Endothelial cell of umbilical vein (primary cell): ENCODE measurements around the gene OSGIN1. TPM values are rescaled to one million over a fixed set of nuclear protein-coding genes. Genes with fewer than 3 reads are reported as not detected.

ENCODE experiments used
- BruUV-seq: library from RNA; stranded (reverse); fragments of 400-500 nt; replicated peaks from 2 replicates; lab custom pipeline; 2021; lab: Mats Ljungman, UMichigan
- CTCF ChIA-PET: fragments of 300-600, 350-600 bp; sonication (Branson Sonifier 250); formaldehyde crosslinking; loops from one replicate; lab custom pipeline; 2021; ENCODE audit warnings: antibody characterized with exemption, inconsistent platforms; lab: Charles Lee
- POLR2A ChIA-PET: fragments of 300-600, 350-600 bp; sonication (Branson Sonifier 250); formaldehyde crosslinking; loops from one replicate; lab custom pipeline; 2021; ENCODE audit warnings: antibody characterized with exemption, inconsistent platforms; lab: Charles Lee
- DNase-seq: peaks from one replicate; pipeline ENCODE4 v3.0.0-alpha.2; 2011; ENCODE audit warnings: low read depth, low spot score
- FAIRE-seq: peaks from 2 replicates; lab custom pipeline; 2011; peaks lifted over from hg19 to GRCh38; lab: Jason Lieb, UNC
- H2AFZ ChIP-seq: 2 replicates; pipeline ENCODE4 v1.6.0; 2012; ENCODE audit warnings: low read depth, low read length, control low read depth, inconsistent platforms
- H3K27ac ChIP-seq: 2 replicates; pipeline ENCODE4 v1.5.1; 2011; ENCODE audit warnings: low read depth, mild to moderate bottlenecking, control low read depth, low read length, moderate library complexity; ENCODE audit not compliant: insufficient read depth
- H3K27me3 ChIP-seq, 2 experiments: 2 replicates each; pipeline versions ENCODE4 v1.6.0 to v1.6.1; 2011; ENCODE audit warnings: low read length in 2 of 2, mixed read lengths in 1 of 2; ENCODE audit not compliant: control insufficient read depth in 2 of 2, insufficient read depth in 2 of 2
- H3K36me3 ChIP-seq, 2 experiments: 2 replicates in 1 of 2; 3 replicates in 1 of 2; pipeline ENCODE4 v1.5.1; 2011; ENCODE audit warnings: low read length in 2 of 2, mild to moderate bottlenecking in 1 of 2, moderate library complexity in 1 of 2; ENCODE audit not compliant: control insufficient read depth in 2 of 2, insufficient read depth in 2 of 2; ENCODE audit errors: extremely low read depth in 1 of 2
- H3K4me1 ChIP-seq: 3 replicates; pipeline ENCODE4 v1.5.1; 2011; ENCODE audit warnings: mild to moderate bottlenecking, low read length; ENCODE audit not compliant: control insufficient read depth, insufficient read depth; ENCODE audit errors: extremely low read depth
- H3K4me2 ChIP-seq: 2 replicates; pipeline ENCODE4 v1.6.1; 2011; ENCODE audit warnings: low read length, control low read depth, mixed read lengths; ENCODE audit not compliant: insufficient read depth
- H3K4me3 ChIP-seq, 3 experiments: fragments of 200-600 bp in 1 of 3; sonication (generic), shearing (Covaris generic) in 1 of 3; replicated peaks in 1 of 3; 2 replicates each; pipeline ENCODE4 v1.5.1; 2011 to 2016; ENCODE audit warnings: control low read depth in 3 of 3, low read length in 3 of 3, mild to moderate bottlenecking in 2 of 3, inconsistent platforms in 1 of 3, low read depth in 1 of 3, moderate library complexity in 1 of 3; ENCODE audit not compliant: insufficient read depth in 1 of 3
- H3K79me2 ChIP-seq: 2 replicates; pipeline ENCODE4 v1.6.0; 2012; ENCODE audit warnings: low read length, inconsistent platforms; ENCODE audit not compliant: control insufficient read depth, insufficient read depth
- H3K9ac ChIP-seq: replicated peaks from 2 replicates; pipeline ENCODE3; 2011; ENCODE audit warnings: low read length, control low read depth; ENCODE audit not compliant: insufficient read depth; ENCODE audit errors: extremely low read depth
- H3K9me1 ChIP-seq: replicated peaks from 3 replicates; pipeline ENCODE4 v1.6.0; 2011; ENCODE audit warnings: mild to moderate bottlenecking, low read length; ENCODE audit not compliant: control insufficient read depth, insufficient read depth; ENCODE audit errors: extremely low read depth
- H3K9me3 ChIP-seq: replicated peaks from 2 replicates; pipeline ENCODE4 v1.5.1; 2012; ENCODE audit warnings: low read length, inconsistent platforms; ENCODE audit not compliant: control insufficient read depth, insufficient read depth
- H4K20me1 ChIP-seq: replicated peaks from 2 replicates; pipeline ENCODE3; 2011; ENCODE audit warnings: mild to moderate bottlenecking, low read length; ENCODE audit not compliant: control insufficient read depth, insufficient read depth; ENCODE audit errors: extremely low read depth
- CTCF ChIP-seq, 2 donors: IDR thresholded peaks; 1 replicate in 1 of 2; 2 replicates in 1 of 2; pipeline ENCODE4 v1.5.1; 2011; ENCODE audit warnings: low read length in 2 of 2, mild to moderate bottlenecking in 2 of 2, moderate library complexity in 2 of 2, control low read depth in 1 of 2, inconsistent platforms in 1 of 2, low read depth in 1 of 2; ENCODE audit not compliant: insufficient read depth in 1 of 2; ENCODE audit errors: extremely low read depth in 1 of 2
- EZH2 ChIP-seq: IDR thresholded peaks from 2 replicates; pipeline ENCODE4 v1.6.1; 2012; ENCODE audit warnings: borderline replicate concordance, low read depth, mild to moderate bottlenecking, moderate library complexity, low read length, inconsistent platforms; ENCODE audit not compliant: severe bottlenecking
- FOS ChIP-seq: IDR thresholded peaks from 2 replicates; pipeline ENCODE4 v1.6.1; 2011; ENCODE audit warnings: mild to moderate bottlenecking, low read length, moderate library complexity, borderline replicate concordance; ENCODE audit not compliant: insufficient read depth
- GATA2 ChIP-seq: IDR thresholded peaks from 2 replicates; pipeline ENCODE4 v1.7.0; 2011; ENCODE audit warnings: low read depth, mild to moderate bottlenecking, moderate library complexity, mixed read lengths, low read length; ENCODE audit not compliant: insufficient read length, insufficient read depth
- JUN ChIP-seq: IDR thresholded peaks from 2 replicates; pipeline ENCODE4 v1.6.1; 2011; ENCODE audit warnings: borderline replicate concordance, low read depth; ENCODE audit not compliant: insufficient read length, insufficient read depth
- MYC ChIP-seq: IDR thresholded peaks from one replicate; pipeline ENCODE4 v1.6.1; 2011; ENCODE audit warnings: mild to moderate bottlenecking, low read depth, low read length
- POLR2A ChIP-seq: IDR thresholded peaks from 2 replicates; pipeline ENCODE4 v1.6.1; 2012; ENCODE audit warnings: low read depth, mild to moderate bottlenecking, control low read depth, low read length
- POLR2AphosphoS5 ChIP-seq: IDR thresholded peaks from 2 replicates; pipeline ENCODE4 v1.6.1; 2012; ENCODE audit warnings: low read depth, mild to moderate bottlenecking, control low read depth, low read length, moderate library complexity; ENCODE audit not compliant: insufficient read depth
- dilution Hi-C: fragments of 300-500 bp; cut with MboI; formaldehyde crosslinking; loops from one replicate; pipeline ENCODE4 v1.15.0; 2019; ENCODE audit warnings: low sequenced_read_pairs; ENCODE audit not compliant: extremely low pct_ligation_motif_present
- intact Hi-C: fragments of 100-400 bp; cut with micrococcal nuclease; formaldehyde crosslinking; loops from one replicate; pipeline ENCODE4 v1.10.0; 2022
- polyA plus RNA-seq, 4 experiments: library from polyadenylated mRNA; depleted of rRNA in 3 of 4; stranded (reverse) in 3 of 4; unstranded in 1 of 4; fragments of >200 nt; gene quantifications; 2 replicates each; pipeline versions ENCODE4 v1.2.1 to v1.2.3, GENCODE V29; 2011 to 2012; ENCODE audit warnings: missing spikeins in 1 of 4
- total RNA-seq: library from RNA; stranded (reverse); gene quantifications from 2 replicates; pipeline ENCODE4 v1.2.3, GENCODE V29; 2021

OSGIN1 gene
- total and polyA plus RNA-seq, 2 donors (not counting 3 experiments of a cell fraction or from before 2014, with no cell fraction given), result 9.2 to 11.0 TPM

- H3K27ac ChIP-seq, result no peak overlapping the region
- POLR2A ChIA-PET, result interaction anchor here (0.6 kb wide), 2 partner anchors 13 to 61 kb away, joined by 3 to 7 read pairs; no protein-coding TSS in a partner anchor
Measured at GRCh38 chr16:84014570-84015327, 61.7 kb downstream of the OSGIN1 start.

More at GRCh38 chr16:84014570-84015327, 61.7 kb downstream of the OSGIN1 start:
- TF ChIP-seq FOS (no peak), EZH2 (no peak), POLR2AphosphoS5 (no peak), GATA2 (no peak), JUN (no peak), CTCF (IDR thresholded peaks at IDR 0.05; ENCODE audit: extremely low read depth in 1 of 2, insufficient read depth in 1 of 2, low read depth in 1 of 2, low read length in 2 of 2) (no peak), MYC (no peak), POLR2A (no peak)
- Histone ChIP-seq H3K4me2 (no peak overlapping the region), H2AFZ (no peak overlapping the region), H4K20me1 (no peaks in the 10 kb centered on the region), H3K4me3 (no peak overlapping the region), H3K79me2 (no peaks in the 10 kb centered on the region), H3K27me3 (no peaks in the 10 kb centered on the region), H3K36me3 (no peaks in the 10 kb centered on the region), H3K4me1 (no peaks in the 10 kb centered on the region), H3K9me1 (no peaks in the 10 kb centered on the region), H3K9me3 (no peaks in the 10 kb centered on the region), H3K9ac (no peak overlapping the region)
- DNase-seq (no peak), FAIRE-seq (no peak)
- intact Hi-C loops, result no loop called here
- dilution Hi-C loops, result no loop called here
- CTCF ChIA-PET, result interaction anchor here (1.2 kb wide), 1 partner anchor 58 kb away, joined by 3 read pairs; no protein-coding TSS in a partner anchor
- no TSS peak for BruUV-seq
